ENCODE measurements around the gene EBPL.

DNA sequence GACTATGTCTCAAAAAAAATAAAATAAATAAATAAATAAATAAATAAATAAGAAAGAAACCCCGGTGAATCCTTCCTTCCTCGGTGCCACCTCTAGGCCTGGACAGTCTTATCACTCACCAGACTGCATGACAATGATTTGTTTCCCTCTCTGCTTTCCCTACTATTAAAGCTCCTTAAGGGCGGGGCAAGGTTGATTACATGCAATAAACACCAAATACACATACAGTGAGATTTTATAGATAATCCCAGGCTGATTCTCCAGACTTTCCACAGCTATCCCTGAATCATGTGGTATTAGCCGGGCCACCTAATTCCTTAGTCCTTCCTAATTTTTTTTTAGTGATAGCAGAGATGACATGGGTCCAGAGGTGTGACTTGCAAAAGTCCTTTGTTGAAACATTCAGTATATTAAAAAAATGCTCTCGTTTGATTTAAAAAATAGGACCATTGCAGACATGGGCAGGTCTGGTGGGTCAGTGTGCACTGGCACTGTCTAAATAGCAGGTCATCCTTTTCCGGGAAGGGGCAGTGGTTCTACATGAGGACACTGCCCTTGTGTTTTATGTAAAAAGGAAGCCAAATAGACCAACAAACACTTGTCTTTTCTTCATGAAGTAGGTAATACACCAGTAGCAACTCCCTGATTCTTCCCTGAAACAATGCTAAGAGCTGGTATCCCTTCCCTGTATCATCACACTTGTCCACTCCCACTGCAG, 14.5 kb downstream of the EBPL start:
- TF ChIP-seq POLR2A (IDR thresholded peaks at IDR 0.05; ENCODE audit: low read length) = no peak
- TF ChIP-seq GATA1 (IDR thresholded peaks at IDR 0.05; ENCODE audit: low read depth, low read length) = no peak
